Left renal pelvis (tissue), 4 donors: Measurements from ENCODE around the gene BEND2. TPM values are rescaled to one million over a fixed set of nuclear protein-coding genes. Genes with fewer than 3 reads are reported as not detected.

Experiments used
- DNase-seq, 4 donors: peaks; one replicate each; pipeline ENCODE4 v3.0.0-alpha.2; 2013; ENCODE audit warnings: low read depth in 4 of 4, low spot score in 3 of 4
- polyA plus RNA-seq, 4 donors: library from polyadenylated mRNA; unstranded; fragments of 120-200 nt; gene quantifications; one replicate each; pipeline ENCODE4 v1.2.1, GENCODE V29; 2013; ENCODE audit not compliant: insufficient read length in 4 of 4

The BEND2 gene
- polyA plus RNA-seq, 4 donors: 0.09 to 0.10 TPM; not detected in 2

- DNase-seq: peak in 2 of 4 donors; percentile 0 to 14
These were observed 73.7 kb downstream of the BEND2 start for GRCh38 chrX:18146954-18147353.

GRCh38 chrX:18146009-18146408, 74.7 kb downstream of the BEND2 start:
- DNase-seq: no peak

GRCh38 chrX:18136816-18137215, 83.9 kb downstream of the BEND2 start:
- no peak for DNase-seq

- DNase-seq: no peak
These were observed 87.1 kb downstream of the BEND2 start for GRCh38 chrX:18133605-18134004.

GRCh38 chrX:18129690-18130089, 91.0 kb downstream of the BEND2 start:
- DNase-seq: peak in 2 of 4 donors; percentile 2 to 6

GRCh38 chrX:18126971-18127370, 93.7 kb downstream of the BEND2 start:
- DNase-seq: no peak

GRCh38 chrX:18119856-18120255, 100.8 kb downstream of the BEND2 start:
- no peak for DNase-seq

Other genes with a start within 250 kb of the BEND2 start
- 10 to 100 TPM in 3 of 4 donors, 1 to 10 TPM in 1; 9.9 to 13.3 (median 10.8) TPM for gene SCML2, start 133.8 kb upstream of the BEND2 start, polyA plus RNA-seq
- gene CDKL5, start 204.7 kb upstream of the BEND2 start, polyA plus RNA-seq: 10 to 100 TPM; 13.5 to 17.0 (median 16.2) TPM